ENCODE measurements around the gene SF3B1. TPM values are rescaled to one million over a fixed set of nuclear protein-coding genes. Genes with fewer than 3 reads are reported as not detected.
A peak's percentile ranks its signal among the peaks of the same experiment; 100 is the strongest.

The SF3B1 gene
- polyA plus RNA-seq, 3 donors: 105 to 494 (median 152) TPM

GRCh38 chr2:197445746-197446145 lies 10.9 kb upstream of the SF3B1 start:
- Histone ChIP-seq H2AFZ (ENCODE audit: insufficient read depth, low read depth, low read length, poor library complexity, severe bottlenecking) (no peak overlapping the region), H3K9ac (ENCODE audit: insufficient read depth, low read length, poor library complexity, severe bottlenecking) (no peak overlapping the region), H3K27ac (ENCODE audit: low read depth in 1 of 2, low read length in 2 of 2) (no peak overlapping the region), H3K4me1 (ENCODE audit: control insufficient read depth in 1 of 2, insufficient read depth in 2 of 2, low read length in 2 of 2) (peaks cover 22 to 23% of the 10 kb centered on the region in 2 donors), H3K4me2 (replicated peaks; ENCODE audit: extremely low read depth, low read length, poor library complexity, severe bottlenecking) (no peak overlapping the region), H3K79me2 (ENCODE audit: insufficient read depth, low read length) (no peaks in the 10 kb centered on the region), H3K4me3 (replicated peaks in 1 of 3; ENCODE audit: low read depth in 2 of 3, low read length in 3 of 3) (no peak overlapping the region), H3K36me3 (replicated peaks in 1 of 2; ENCODE audit: control insufficient read depth in 1 of 2, insufficient read depth in 2 of 2, low read length in 2 of 2) (no peaks in the 10 kb centered on the region), H3K9me3 (replicated peaks in 1 of 2; ENCODE audit: control insufficient read depth in 1 of 2, insufficient read depth in 1 of 2, low read length in 2 of 2) (no peaks in the 10 kb centered on the region), H4K20me1 (ENCODE audit: insufficient read depth, low read length) (no peaks in the 10 kb centered on the region), H3K27me3 (ENCODE audit: control insufficient read depth in 2 of 2, insufficient read depth in 2 of 2, low read length in 2 of 2) (no peaks in the 10 kb centered on the region)
- WGBS (ENCODE audit: insufficient coverage): no CpG with 5 or more reads among the region's 1 CpG
- TF ChIP-seq CTCF (IDR thresholded peaks at IDR 0.05): no peak
- Mint-ChIP-seq H3K4me1 (peaks cover 22% of the 10 kb centered on the region), H3K27me3 (ENCODE audit: low read depth in 3 of 3) (no peaks in the 10 kb centered on the region), H3K27ac (no peak overlapping the region), H3K4me3 (no peak overlapping the region), H3K36me3 (no peaks in the 10 kb centered on the region), H3K9me3 (peaks cover 0 to 2% (median 0%) of the 10 kb centered on the region in 7 donors)
- intact Hi-C loops (cut with micrococcal nuclease): no loop called here
- no peak for DNase-seq

DNA sequence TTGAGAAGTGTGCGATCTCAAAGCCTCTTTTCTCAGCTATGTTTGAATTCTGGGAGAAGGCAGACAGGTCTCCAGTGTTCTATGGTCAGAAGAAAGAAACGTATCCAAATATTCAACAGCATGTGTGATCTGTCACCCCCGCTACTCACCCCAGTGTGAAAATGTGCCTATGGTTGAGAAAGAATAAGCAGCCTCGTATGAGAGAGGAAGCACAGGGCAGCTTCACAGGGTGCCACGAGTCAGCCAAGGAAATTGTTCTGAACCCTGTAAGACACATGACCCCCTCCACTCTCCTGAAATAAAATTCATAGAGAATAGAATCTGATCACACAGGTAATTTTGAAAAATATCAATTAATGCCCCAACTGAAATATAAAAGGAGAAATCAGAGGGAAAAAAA lies 8.0 kb upstream of the SF3B1 start:
- WGBS (ENCODE audit: insufficient coverage): no CpG with 5 or more reads among the region's 5 CpGs
- H3K4me1 ChIP-seq (ENCODE audit: control insufficient read depth in 1 of 2, insufficient read depth in 2 of 2, low read length in 2 of 2): peaks cover 22 to 23% of the 10 kb centered on the region in 2 donors
- H4K20me1 ChIP-seq (ENCODE audit: insufficient read depth, low read length): no peaks in the 10 kb centered on the region
- H3K27me3 ChIP-seq (ENCODE audit: control insufficient read depth in 2 of 2, insufficient read depth in 2 of 2, low read length in 2 of 2): no peaks in the 10 kb centered on the region
- intact Hi-C loops (cut with micrococcal nuclease): no loop called here
- Mint-ChIP-seq H3K9me3 (no peaks in the 10 kb centered on the region), H3K4me1 (peaks cover 22% of the 10 kb centered on the region), H3K27ac (peak overlapping the region; percentile 37 to 83 (median 72)), H3K27me3 (ENCODE audit: low read depth in 3 of 3) (no peaks in the 10 kb centered on the region), H3K4me3 (peak overlapping the region in 1 of 2 donors; percentile 69), H3K36me3 (no peaks in the 10 kb centered on the region)
- H3K9ac ChIP-seq (ENCODE audit: insufficient read depth, low read length, poor library complexity, severe bottlenecking): no peak overlapping the region
- peak; percentile 37 to 59 (median 42) for DNase-seq
- H3K79me2 ChIP-seq (ENCODE audit: insufficient read depth, low read length): no peaks in the 10 kb centered on the region
- peak overlapping the region; percentile 68 for H3K4me2 ChIP-seq (replicated peaks; ENCODE audit: extremely low read depth, low read length, poor library complexity, severe bottlenecking)
- H3K4me3 ChIP-seq (replicated peaks in 1 of 3; ENCODE audit: low read depth in 2 of 3, low read length in 3 of 3): peak overlapping the region in 1 of 3 experiments; percentile 60
- peak overlapping the region; percentile 17 to 39 for H3K27ac ChIP-seq (ENCODE audit: low read depth in 1 of 2, low read length in 2 of 2)
- no peaks in the 10 kb centered on the region for H3K9me3 ChIP-seq (replicated peaks in 1 of 2; ENCODE audit: control insufficient read depth in 1 of 2, insufficient read depth in 1 of 2, low read length in 2 of 2)
- H2AFZ ChIP-seq (ENCODE audit: insufficient read depth, low read depth, low read length, poor library complexity, severe bottlenecking): peak overlapping the region; percentile 60
- no peaks in the 10 kb centered on the region for H3K36me3 ChIP-seq (replicated peaks in 1 of 2; ENCODE audit: control insufficient read depth in 1 of 2, insufficient read depth in 2 of 2, low read length in 2 of 2)
- no peak for TF ChIP-seq CTCF (IDR thresholded peaks at IDR 0.05)

Measured in CD14-positive monocyte (primary cell).